A673 (cell line): Measurements from ENCODE around the gene RHOBTB1.

Experiments used
- EZH2 ChIP-seq: fragments of 200-600 bp; sonication (generic); IDR thresholded peaks from 2 replicates; pipeline ENCODE4 v1.6.1; 2017; ENCODE audit warnings: borderline replicate concordance, low read depth, mild to moderate bottlenecking, mixed read lengths, antibody characterized with exemption, low read length; ENCODE audit not compliant: poor library complexity, severe bottlenecking
- TF ChIP-seq, protein P1 (sequence below): fragments of 300-800, 200-600 bp; sonication (generic); conservative IDR thresholded peaks from 2 replicates; pipeline ENCODE4 v1.5.1; 2017; ENCODE audit warnings: low read depth, mild to moderate bottlenecking, antibody characterized with exemption, low read length, moderate library complexity, mixed read lengths

DNA sequence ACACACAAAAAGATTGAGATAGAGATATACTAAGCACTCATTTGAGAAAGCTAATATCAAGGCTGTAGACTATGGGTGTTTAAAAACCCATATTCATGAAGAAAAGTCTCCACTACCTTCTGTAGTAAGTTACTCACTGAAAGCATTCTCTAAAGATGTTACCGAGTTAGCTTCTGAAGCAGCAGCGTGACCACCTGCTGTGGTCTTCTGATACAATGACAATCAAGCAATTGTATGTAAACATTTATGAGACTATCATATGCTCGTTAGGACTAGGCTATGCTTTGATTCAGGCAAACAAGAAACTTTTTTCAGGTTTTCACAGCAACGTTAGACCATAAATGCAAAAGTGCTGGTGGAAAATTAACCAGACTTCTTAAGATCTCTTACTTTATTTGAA lies 11.2 kb downstream of the RHOBTB1 start:
- TF ChIP-seq, protein P1, sequence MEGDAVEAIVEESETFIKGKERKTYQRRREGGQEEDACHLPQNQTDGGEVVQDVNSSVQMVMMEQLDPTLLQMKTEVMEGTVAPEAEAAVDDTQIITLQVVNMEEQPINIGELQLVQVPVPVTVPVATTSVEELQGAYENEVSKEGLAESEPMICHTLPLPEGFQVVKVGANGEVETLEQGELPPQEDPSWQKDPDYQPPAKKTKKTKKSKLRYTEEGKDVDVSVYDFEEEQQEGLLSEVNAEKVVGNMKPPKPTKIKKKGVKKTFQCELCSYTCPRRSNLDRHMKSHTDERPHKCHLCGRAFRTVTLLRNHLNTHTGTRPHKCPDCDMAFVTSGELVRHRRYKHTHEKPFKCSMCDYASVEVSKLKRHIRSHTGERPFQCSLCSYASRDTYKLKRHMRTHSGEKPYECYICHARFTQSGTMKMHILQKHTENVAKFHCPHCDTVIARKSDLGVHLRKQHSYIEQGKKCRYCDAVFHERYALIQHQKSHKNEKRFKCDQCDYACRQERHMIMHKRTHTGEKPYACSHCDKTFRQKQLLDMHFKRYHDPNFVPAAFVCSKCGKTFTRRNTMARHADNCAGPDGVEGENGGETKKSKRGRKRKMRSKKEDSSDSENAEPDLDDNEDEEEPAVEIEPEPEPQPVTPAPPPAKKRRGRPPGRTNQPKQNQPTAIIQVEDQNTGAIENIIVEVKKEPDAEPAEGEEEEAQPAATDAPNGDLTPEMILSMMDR, result no peak
- TF ChIP-seq EZH2, result no peak
